ENCODE results near the gene KRT222.

Gene KRT222

GRCh38 chr17:40622509-40622928 is 42.5 kb downstream of the KRT222 start:
- H3K27ac ChIP-seq: no peak overlapping the region
- H3K36me3 ChIP-seq: peaks cover 8% of the 10 kb centered on the region
- H3K27me3 ChIP-seq: peaks cover 51% of the 10 kb centered on the region
- peaks cover 5 to 6% of the 10 kb centered on the region in 2 experiments for H3K4me1 ChIP-seq (ENCODE audit: control insufficient read depth in 1 of 2, insufficient read depth in 1 of 2, low read depth in 1 of 2, low read length in 1 of 2)
- no peak overlapping the region for H3K4me3 ChIP-seq (ENCODE audit: low read depth in 1 of 2, low read length in 1 of 2)
- no peak for TF ChIP-seq CTCF (IDR thresholded peaks at IDR 0.05)
- H3K9me3 ChIP-seq: no peaks in the 10 kb centered on the region

GRCh38 chr17:40621578-40621977 is 43.4 kb downstream of the KRT222 start:
- TF ChIP-seq CTCF (IDR thresholded peaks at IDR 0.05): no peak
- Histone ChIP-seq H3K27ac (no peak overlapping the region), H3K27me3 (peaks cover 58% of the 10 kb centered on the region)

GRCh38 chr17:40621019-40621418 is 44.0 kb downstream of the KRT222 start:
- Histone ChIP-seq H3K27me3 (peaks cover 64% of the 10 kb centered on the region), H3K4me3 (ENCODE audit: low read depth in 1 of 2, low read length in 1 of 2) (no peak overlapping the region), H3K9me3 (no peaks in the 10 kb centered on the region), H3K27ac (no peak overlapping the region), H3K36me3 (no peaks in the 10 kb centered on the region), H3K4me1 (ENCODE audit: control insufficient read depth in 1 of 2, insufficient read depth in 1 of 2, low read depth in 1 of 2, low read length in 1 of 2) (peaks cover 5 to 6% of the 10 kb centered on the region in 2 experiments)
- TF ChIP-seq CTCF (IDR thresholded peaks at IDR 0.05): no peak

More at GRCh38 chr17:40621578-40621977, 43.4 kb downstream of the KRT222 start:
- Histone ChIP-seq H3K9me3 (no peaks in the 10 kb centered on the region), H3K4me3 (ENCODE audit: low read depth in 1 of 2, low read length in 1 of 2) (no peak overlapping the region), H3K36me3 (no peaks in the 10 kb centered on the region), H3K4me1 (ENCODE audit: control insufficient read depth in 1 of 2, insufficient read depth in 1 of 2, low read depth in 1 of 2, low read length in 1 of 2) (peaks cover 5 to 6% of the 10 kb centered on the region in 2 experiments)

DNA sequence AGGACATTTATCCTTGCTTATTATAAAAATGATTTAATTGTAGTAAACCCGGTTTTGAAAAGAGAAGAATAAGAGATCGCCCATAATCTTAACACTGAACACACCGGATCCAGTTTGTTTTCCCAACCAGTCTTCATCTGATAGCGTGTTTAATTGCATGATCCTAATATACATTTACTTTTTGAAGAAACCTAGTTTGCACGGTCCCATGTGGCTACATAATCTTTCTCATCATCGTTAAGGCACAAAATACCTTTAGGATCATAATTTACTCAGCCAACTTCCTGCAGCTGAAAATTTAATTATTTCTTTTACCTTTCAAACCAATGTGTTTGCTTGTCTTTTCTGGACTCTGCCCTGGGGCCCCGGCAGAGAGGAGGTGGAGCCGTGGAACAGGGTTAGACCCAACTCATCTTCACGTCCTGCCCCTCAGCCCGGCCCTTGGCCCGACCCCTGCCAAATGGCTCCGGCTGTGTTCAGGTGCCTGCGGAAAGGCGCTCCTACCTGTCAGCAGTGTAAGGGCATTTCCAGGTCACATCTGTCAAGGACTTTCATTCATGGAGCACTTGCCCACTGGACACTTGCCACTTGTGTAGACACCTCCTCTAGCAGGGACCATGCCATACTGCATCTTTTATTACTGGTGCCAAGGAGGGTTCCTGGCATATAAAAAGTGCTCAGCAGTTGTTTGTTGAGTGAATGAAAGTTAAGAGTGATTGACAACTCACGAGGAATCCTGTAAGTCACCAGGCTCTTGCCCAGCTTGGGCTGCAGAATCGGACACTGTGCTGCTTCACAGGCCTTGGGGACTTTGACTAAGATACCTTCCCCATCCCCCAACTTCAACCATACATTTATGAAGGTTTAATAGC is 46.0 kb downstream of the KRT222 start:
- peaks cover 75% of the 10 kb centered on the region for H3K27me3 ChIP-seq
- no peak for TF ChIP-seq CTCF (IDR thresholded peaks at IDR 0.05)
- H3K27ac ChIP-seq: no peak overlapping the region
- H3K36me3 ChIP-seq: no peaks in the 10 kb centered on the region
- H3K9me3 ChIP-seq: no peaks in the 10 kb centered on the region
- no peak overlapping the region for H3K4me3 ChIP-seq (ENCODE audit: low read depth in 1 of 2, low read length in 1 of 2)
- H3K4me1 ChIP-seq (ENCODE audit: control insufficient read depth in 1 of 2, insufficient read depth in 1 of 2, low read depth in 1 of 2, low read length in 1 of 2): peaks cover 5 to 6% of the 10 kb centered on the region in 2 experiments

GRCh38 chr17:40617678-40618240 is 47.2 kb downstream of the KRT222 start:
- no peak for TF ChIP-seq CTCF (IDR thresholded peaks at IDR 0.05)
- Histone ChIP-seq H3K27ac (no peak overlapping the region), H3K4me3 (ENCODE audit: low read depth in 1 of 2, low read length in 1 of 2) (no peak overlapping the region), H3K9me3 (no peaks in the 10 kb centered on the region), H3K27me3 (peaks cover 74% of the 10 kb centered on the region), H3K36me3 (no peaks in the 10 kb centered on the region), H3K4me1 (ENCODE audit: control insufficient read depth in 1 of 2, insufficient read depth in 1 of 2, low read depth in 1 of 2, low read length in 1 of 2) (peaks cover 5 to 6% of the 10 kb centered on the region in 2 experiments)
